ENCODE data around the gene NR6A1. TPM values are rescaled to one million over a fixed set of nuclear protein-coding genes. Genes with fewer than 3 reads are reported as not detected.

Gene NR6A1
- polyA plus RNA-seq, 2 of the 4 experiments (the other 2 are of a cell fraction) = 1.7 to 3.3 TPM

DNA sequence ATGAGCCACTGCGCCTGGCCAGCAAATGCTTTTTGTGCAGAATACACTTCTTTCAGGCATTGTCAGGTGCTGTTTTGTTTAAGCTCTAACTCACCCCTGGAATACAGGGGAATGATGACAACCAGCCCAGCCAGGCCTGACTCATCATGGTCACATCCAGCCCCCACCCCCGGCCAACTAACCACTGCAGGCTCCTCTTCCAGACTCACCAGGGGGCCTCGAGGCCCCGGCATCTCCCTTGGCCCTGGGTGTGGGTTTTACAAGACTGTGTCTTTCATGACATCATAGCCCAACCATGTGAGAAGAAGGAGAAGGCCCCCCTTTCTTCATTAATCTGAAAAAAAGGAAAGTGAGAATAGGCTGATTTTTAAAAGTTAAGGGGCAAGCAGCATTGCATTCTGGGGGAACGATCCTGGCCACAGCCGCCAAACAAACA lies 41.3 kb upstream of the NR6A1 start:
- DNase-seq (ENCODE audit: low read depth in 1 of 2, low spot score in 1 of 2) (peak; percentile 86 to 95), ATAC-seq (peak; percentile 78 to 80), FAIRE-seq (no peak)
- peaks cover 41% of the 10 kb centered on the region for H3K4me1 ChIP-seq
- no peaks in the 10 kb centered on the region for H3K9me3 ChIP-seq
- TF ChIP-seq JUN (IDR thresholded peaks at IDR 0.05) (peak in 1 of 2 experiments; percentile 61; a peak in 1 of 5 replicates), FOSL2 (IDR thresholded peaks at IDR 0.05) (peak; percentile 67), FOSL2 (CRISPR knock-in tag; IDR thresholded peaks at IDR 0.05) (peak; percentile 84), JUNB (IDR thresholded peaks at IDR 0.05) (0 out of 2 replicates have a peak, but pooled peaks have one; percentile 45), FOSB (CRISPR knock-in tag; IDR thresholded peaks at IDR 0.05) (no peak), NFE2L2 (conservative IDR thresholded peaks at IDR 0.05; ENCODE audit: low read length) (no peak), NPAS2 (CRISPR knock-in tag; IDR thresholded peaks at IDR 0.05; ENCODE audit: borderline replicate concordance) (no peak), CHD2 (IDR thresholded peaks at IDR 0.05; ENCODE audit: low read length, partially characterized antibody) (no peak), CHD4 (IDR thresholded peaks at IDR 0.05; ENCODE audit: borderline replicate concordance) (no peak), SMC3 (IDR thresholded peaks at IDR 0.05) (0 out of 3 replicates have a peak, but pooled peaks have one; percentile 7), HDAC2 (IDR thresholded peaks at IDR 0.05) (no peak), ZFP36 (IDR thresholded peaks at IDR 0.05; ENCODE audit: borderline replicate concordance, partially characterized antibody) (no peak), EP300 (IDR thresholded peaks at IDR 0.05) (peak in 1 of 2 experiments; percentile 17; a peak in 1 of 5 replicates), GATA3 (IDR thresholded peaks at IDR 0.05; ENCODE audit: borderline replicate concordance) (peak; percentile 36; the same call in 1 of the 2 replicates), MYC (IDR thresholded peaks at IDR 0.05; ENCODE audit: borderline replicate concordance, low read length) (no peak), RAD21 (conservative IDR thresholded peaks at IDR 0.05 in 1 of 2, IDR thresholded peaks at IDR 0.05 in 1 of 2) (0 out of 5 replicates have a peak, but pooled peaks of 1 of the 2 experiments have one; percentile 1), HOXB5 (CRISPR knock-in tag; IDR thresholded peaks at IDR 0.05) (no peak)
- TF ChIP-seq, protein P1, sequence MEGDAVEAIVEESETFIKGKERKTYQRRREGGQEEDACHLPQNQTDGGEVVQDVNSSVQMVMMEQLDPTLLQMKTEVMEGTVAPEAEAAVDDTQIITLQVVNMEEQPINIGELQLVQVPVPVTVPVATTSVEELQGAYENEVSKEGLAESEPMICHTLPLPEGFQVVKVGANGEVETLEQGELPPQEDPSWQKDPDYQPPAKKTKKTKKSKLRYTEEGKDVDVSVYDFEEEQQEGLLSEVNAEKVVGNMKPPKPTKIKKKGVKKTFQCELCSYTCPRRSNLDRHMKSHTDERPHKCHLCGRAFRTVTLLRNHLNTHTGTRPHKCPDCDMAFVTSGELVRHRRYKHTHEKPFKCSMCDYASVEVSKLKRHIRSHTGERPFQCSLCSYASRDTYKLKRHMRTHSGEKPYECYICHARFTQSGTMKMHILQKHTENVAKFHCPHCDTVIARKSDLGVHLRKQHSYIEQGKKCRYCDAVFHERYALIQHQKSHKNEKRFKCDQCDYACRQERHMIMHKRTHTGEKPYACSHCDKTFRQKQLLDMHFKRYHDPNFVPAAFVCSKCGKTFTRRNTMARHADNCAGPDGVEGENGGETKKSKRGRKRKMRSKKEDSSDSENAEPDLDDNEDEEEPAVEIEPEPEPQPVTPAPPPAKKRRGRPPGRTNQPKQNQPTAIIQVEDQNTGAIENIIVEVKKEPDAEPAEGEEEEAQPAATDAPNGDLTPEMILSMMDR (IDR thresholded peaks at IDR 0.05) = no peak
- TF ChIP-seq, protein P2, sequence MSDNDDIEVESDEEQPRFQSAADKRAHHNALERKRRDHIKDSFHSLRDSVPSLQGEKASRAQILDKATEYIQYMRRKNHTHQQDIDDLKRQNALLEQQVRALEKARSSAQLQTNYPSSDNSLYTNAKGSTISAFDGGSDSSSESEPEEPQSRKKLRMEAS (IDR thresholded peaks at IDR 0.05) = peak; percentile 57
- TF ChIP-seq, protein P3, sequence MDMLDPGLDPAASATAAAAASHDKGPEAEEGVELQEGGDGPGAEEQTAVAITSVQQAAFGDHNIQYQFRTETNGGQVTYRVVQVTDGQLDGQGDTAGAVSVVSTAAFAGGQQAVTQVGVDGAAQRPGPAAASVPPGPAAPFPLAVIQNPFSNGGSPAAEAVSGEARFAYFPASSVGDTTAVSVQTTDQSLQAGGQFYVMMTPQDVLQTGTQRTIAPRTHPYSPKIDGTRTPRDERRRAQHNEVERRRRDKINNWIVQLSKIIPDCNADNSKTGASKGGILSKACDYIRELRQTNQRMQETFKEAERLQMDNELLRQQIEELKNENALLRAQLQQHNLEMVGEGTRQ (IDR thresholded peaks at IDR 0.05) = no peak
- H3K4me3 ChIP-seq = no peak overlapping the region
- peak overlapping the region; percentile 90 to 93 for H3K27ac ChIP-seq
- 32% methylated on average over 6 of the region's 6 CpGs for WGBS (ENCODE audit: missing lambda C conversion rate)
- H3K4me2 ChIP-seq = peak overlapping the region; percentile 78
- CTCF ChIA-PET = interaction anchor here (2.0 to 40.0 kb wide), 5 partner anchors 18 to 48 kb away, joined by 4 to 785 read pairs (median 45); partner anchors contain the start of genes NR6A1, OLFML2A and WDR38
- POLR2A ChIA-PET = interaction anchor here (1.5 kb wide), 1 partner anchor 41 kb away, joined by 4 read pairs; the partner anchor contains the start of gene NR6A1

DNA sequence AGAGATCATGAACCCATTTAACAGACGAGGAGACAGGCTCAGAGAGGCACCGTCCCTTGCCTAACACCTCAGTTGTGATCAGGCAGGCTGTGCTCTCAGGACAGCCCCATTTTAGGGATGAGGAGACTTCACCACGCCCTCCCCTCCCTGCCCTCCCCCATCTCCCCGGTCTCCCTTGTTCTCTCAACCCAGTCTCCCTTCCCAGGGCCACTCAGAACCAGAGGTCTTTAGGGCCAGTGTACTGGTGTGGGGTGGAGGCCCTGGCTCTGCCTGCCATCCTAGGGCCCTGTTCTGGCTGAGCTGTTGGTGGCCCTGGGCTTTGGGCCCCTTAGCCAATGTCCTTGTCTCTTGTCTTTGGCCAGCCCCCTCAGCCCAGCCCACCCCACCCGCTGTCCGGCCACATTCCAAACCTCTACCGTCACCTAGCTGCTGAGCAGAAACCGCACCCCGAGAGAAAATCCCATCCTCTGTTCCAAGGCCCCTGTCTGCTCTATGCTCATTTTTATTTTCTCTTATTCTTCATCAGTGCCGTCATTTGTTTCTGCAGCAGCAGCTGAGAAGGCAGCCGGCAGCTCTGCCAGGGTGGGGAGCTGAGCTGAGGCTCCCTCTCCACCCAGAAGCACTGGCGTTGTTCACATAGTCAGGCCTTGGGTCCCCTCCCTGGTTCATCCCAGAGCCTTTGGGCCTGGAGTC lies 39.7 kb upstream of the NR6A1 start:
- ChIA-PET POLR2A (interaction anchor here (0.6 to 1.5 kb wide), 3 partner anchors 10 to 357 kb away, joined by 3 to 4 read pairs (median 4); partner anchors contain the start of gene NR6A1), CTCF (interaction anchor here (1.0 to 40.0 kb wide), 7 partner anchors 14 to 44 kb away, joined by 3 to 785 read pairs (median 4); partner anchors contain the start of genes NR6A1, OLFML2A and WDR38)
- H3K9me3 ChIP-seq = no peaks in the 10 kb centered on the region
- FAIRE-seq = no peak
- H3K4me2 ChIP-seq = peak overlapping the region; percentile 78
- ATAC-seq = peak; percentile 69 to 87
- peak overlapping the region; percentile 90 to 93 for H3K27ac ChIP-seq
- peaks cover 41% of the 10 kb centered on the region for H3K4me1 ChIP-seq
- DNase-seq (ENCODE audit: low read depth in 1 of 2, low spot score in 1 of 2) = peak; percentile 78 to 80
- H3K4me3 ChIP-seq = no peak overlapping the region
- no peak for TF ChIP-seq CBX2 (IDR thresholded peaks at IDR 0.05; ENCODE audit: borderline replicate concordance, low read depth)
- no peak for TF ChIP-seq EHF (CRISPR knock-in tag; IDR thresholded peaks at IDR 0.05)
- TF ChIP-seq ESRRA (IDR thresholded peaks at IDR 0.05; ENCODE audit: borderline replicate concordance, low read length) = no peak
- TF ChIP-seq RARB (CRISPR knock-in tag; IDR thresholded peaks at IDR 0.05) = no peak
- no peak for TF ChIP-seq ZFP36 (IDR thresholded peaks at IDR 0.05; ENCODE audit: borderline replicate concordance, partially characterized antibody)
- TF ChIP-seq, protein P4, sequence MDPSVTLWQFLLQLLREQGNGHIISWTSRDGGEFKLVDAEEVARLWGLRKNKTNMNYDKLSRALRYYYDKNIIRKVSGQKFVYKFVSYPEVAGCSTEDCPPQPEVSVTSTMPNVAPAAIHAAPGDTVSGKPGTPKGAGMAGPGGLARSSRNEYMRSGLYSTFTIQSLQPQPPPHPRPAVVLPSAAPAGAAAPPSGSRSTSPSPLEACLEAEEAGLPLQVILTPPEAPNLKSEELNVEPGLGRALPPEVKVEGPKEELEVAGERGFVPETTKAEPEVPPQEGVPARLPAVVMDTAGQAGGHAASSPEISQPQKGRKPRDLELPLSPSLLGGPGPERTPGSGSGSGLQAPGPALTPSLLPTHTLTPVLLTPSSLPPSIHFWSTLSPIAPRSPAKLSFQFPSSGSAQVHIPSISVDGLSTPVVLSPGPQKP (IDR thresholded peaks at IDR 0.05; ENCODE audit: low read depth, low read length) = no peak
- 0 out of 5 replicates have a peak, but pooled peaks of 1 of the 2 experiments have one; percentile 33 for TF ChIP-seq JUN (IDR thresholded peaks at IDR 0.05)
- TF ChIP-seq SMC3 (IDR thresholded peaks at IDR 0.05) = peak; percentile 23; the same call in 1 of the 3 replicates
- TF ChIP-seq, protein P5, sequence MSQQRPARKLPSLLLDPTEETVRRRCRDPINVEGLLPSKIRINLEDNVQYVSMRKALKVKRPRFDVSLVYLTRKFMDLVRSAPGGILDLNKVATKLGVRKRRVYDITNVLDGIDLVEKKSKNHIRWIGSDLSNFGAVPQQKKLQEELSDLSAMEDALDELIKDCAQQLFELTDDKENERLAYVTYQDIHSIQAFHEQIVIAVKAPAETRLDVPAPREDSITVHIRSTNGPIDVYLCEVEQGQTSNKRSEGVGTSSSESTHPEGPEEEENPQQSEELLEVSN (IDR thresholded peaks at IDR 0.05; ENCODE audit: borderline replicate concordance, low read depth) = no peak
- TF ChIP-seq CBX8 (IDR thresholded peaks at IDR 0.05) = no peak
- TF ChIP-seq TFCP2L1 (CRISPR knock-in tag; IDR thresholded peaks at IDR 0.05) = no peak
- 0 out of 2 replicates have a peak, but pooled peaks have one; percentile 6 for TF ChIP-seq POLR2A (IDR thresholded peaks at IDR 0.05; ENCODE audit: low read length)
- no peak for TF ChIP-seq BHLHE40 (IDR thresholded peaks at IDR 0.05; ENCODE audit: low read depth, low read length)
- peak; percentile 27 to 31; a peak in 2 of 5 replicates for TF ChIP-seq RAD21 (conservative IDR thresholded peaks at IDR 0.05 in 1 of 2, IDR thresholded peaks at IDR 0.05 in 1 of 2)
- TF ChIP-seq, protein P1 (IDR thresholded peaks at IDR 0.05) = peak; percentile 16; the same call in 1 of the 3 replicates
- 29% methylated on average over 10 of the region's 12 CpGs for WGBS (ENCODE audit: missing lambda C conversion rate)

Measured in A549 (cell line).